Mesendoderm (in vitro differentiated cells): Measurements from ENCODE around the gene ADIPOR2.
"Not testable (repeated sequence)": the region's sequence is repeated elsewhere in the genome, so short reads cannot be mapped to it uniquely, and the experiment has no call there.

ENCODE experiments used
- DNase-seq: peaks from one replicate; pipeline ENCODE4 v3.0.0; 2013
- H2AK5ac ChIP-seq: 2 replicates; pipeline ENCODE4 v1.6.1; 2013; ENCODE audit warnings: low read length, inconsistent platforms
- H2BK120ac ChIP-seq: 2 replicates; pipeline ENCODE4 v1.6.1; 2013; ENCODE audit warnings: low read depth, mild to moderate bottlenecking, low read length, moderate library complexity, mixed read lengths
- H2BK15ac ChIP-seq: replicated peaks from 2 replicates; pipeline ENCODE4 v1.6.1; 2013; ENCODE audit warnings: low read depth, mild to moderate bottlenecking, moderate library complexity
- H2BK5ac ChIP-seq: 2 replicates; pipeline ENCODE4 v1.6.1; 2013; ENCODE audit warnings: low read length, inconsistent platforms
- H3K18ac ChIP-seq: 2 replicates; pipeline ENCODE4 v1.6.1; 2013; ENCODE audit warnings: mild to moderate bottlenecking, low read length, mixed read lengths
- H3K23ac ChIP-seq: one replicate; pipeline ENCODE4 v1.6.1; 2013; ENCODE audit warnings: low read length
- H3K27ac ChIP-seq: 2 replicates; pipeline ENCODE4 v1.5.1; 2013; ENCODE audit warnings: low read depth, mild to moderate bottlenecking, inconsistent platforms, low read length, moderate library complexity
- H3K27me3 ChIP-seq: 2 replicates; pipeline ENCODE4 v1.6.1; 2013; ENCODE audit warnings: low read length, control low read depth, mild to moderate bottlenecking, inconsistent platforms; ENCODE audit not compliant: insufficient read depth, poor library complexity
- H3K36me3 ChIP-seq: 2 replicates; pipeline ENCODE4 v1.6.1; 2013; ENCODE audit warnings: low read length, inconsistent platforms; ENCODE audit not compliant: control insufficient read depth, insufficient read depth
- H3K4ac ChIP-seq: one replicate; pipeline ENCODE4 v1.6.1; 2013; ENCODE audit warnings: low read depth, mild to moderate bottlenecking, low read length, moderate library complexity
- H3K4me1 ChIP-seq: 2 replicates; pipeline ENCODE4 v1.6.1; 2013; ENCODE audit warnings: low read depth, low read length, inconsistent platforms; ENCODE audit not compliant: control insufficient read depth
- H3K4me2 ChIP-seq: 2 replicates; pipeline ENCODE4 v1.6.1; 2013; ENCODE audit warnings: low read length
- H3K4me3 ChIP-seq: 2 replicates; pipeline ENCODE4 v1.5.1; 2013; ENCODE audit warnings: mild to moderate bottlenecking, low read length
- H3K56ac ChIP-seq: one replicate; pipeline ENCODE4 v1.6.1; 2013; ENCODE audit warnings: low read length
- H3K79me1 ChIP-seq: 2 replicates; pipeline ENCODE4 v1.6.1; 2013; ENCODE audit warnings: low read length, inconsistent platforms
- H3K79me2 ChIP-seq: 2 replicates; pipeline ENCODE4 v1.6.1; 2013; ENCODE audit warnings: mild to moderate bottlenecking, low read length; ENCODE audit not compliant: control insufficient read depth, insufficient read depth
- H3K9ac ChIP-seq: 2 replicates; pipeline ENCODE4 v1.6.1; 2013; ENCODE audit warnings: low read length, inconsistent platforms
- H4K5ac ChIP-seq: one replicate; pipeline ENCODE4 v1.6.1; 2013; ENCODE audit warnings: low read length
- H4K8ac ChIP-seq: one replicate; pipeline ENCODE4 v1.6.1; 2013; ENCODE audit warnings: low read depth, mild to moderate bottlenecking, control low read depth, low read length, moderate library complexity
- WGBS: extraction: QIAGEN DNeasy Blood & Tissue Kit; methylation state at CpG from one replicate; pipeline ENCODE4 v1.1.7; 2013; ENCODE audit warnings: low lambda C conversion rate, missing lambda C conversion rate; ENCODE audit not compliant: insufficient coverage; ENCODE audit errors: extremely low coverage; 5-methylcytosine and 5-hydroxymethylcytosine counted together

The ADIPOR2 gene

GRCh38 chr12:1710870-1711269 is 20.0 kb downstream of the ADIPOR2 start:
- not testable (repeated sequence) for H3K4ac ChIP-seq, H3K4me2 ChIP-seq, H3K9ac ChIP-seq, H3K23ac ChIP-seq, H3K4me1 ChIP-seq, H3K18ac ChIP-seq, H3K4me3 ChIP-seq, H3K27ac ChIP-seq, H2BK120ac ChIP-seq, H3K27me3 ChIP-seq, H2AK5ac ChIP-seq, H2BK5ac ChIP-seq, H2BK15ac ChIP-seq, H3K36me3 ChIP-seq, H4K5ac ChIP-seq, H3K56ac ChIP-seq, H4K8ac ChIP-seq
- H3K79me1 ChIP-seq, result peaks cover 14% of the 10 kb centered on the region
- WGBS, result no CpG with 5 or more reads among the region's 8 CpGs
- peak; percentile 61 for DNase-seq
- peaks cover 56% of the 10 kb centered on the region for H3K79me2 ChIP-seq

- WGBS, result no CpG with 5 or more reads among the region's 3 CpGs
- H4K8ac ChIP-seq, H2BK120ac ChIP-seq, H2BK5ac ChIP-seq, H2AK5ac ChIP-seq, H3K56ac ChIP-seq, H4K5ac ChIP-seq, H3K4me1 ChIP-seq, H3K27ac ChIP-seq, DNase-seq, H3K9ac ChIP-seq, H3K4me2 ChIP-seq, H3K23ac ChIP-seq, H2BK15ac ChIP-seq, H3K4me3 ChIP-seq, H3K4ac ChIP-seq, H3K27me3 ChIP-seq, H3K18ac ChIP-seq, H3K36me3 ChIP-seq: not testable (repeated sequence)
- H3K79me1 ChIP-seq, result peaks cover 15% of the 10 kb centered on the region
- H3K79me2 ChIP-seq, result peaks cover 55% of the 10 kb centered on the region
Measured at GRCh38 chr12:1711536-1712211, 20.8 kb downstream of the ADIPOR2 start.

GRCh38 chr12:1712305-1712704 is 21.4 kb downstream of the ADIPOR2 start:
- not testable (repeated sequence) for H2BK5ac ChIP-seq, H2AK5ac ChIP-seq, H2BK15ac ChIP-seq, H3K4me2 ChIP-seq, H3K23ac ChIP-seq, H4K8ac ChIP-seq, H3K56ac ChIP-seq, H3K4me1 ChIP-seq, H3K4ac ChIP-seq, H3K27ac ChIP-seq, DNase-seq, H3K9ac ChIP-seq, H3K27me3 ChIP-seq, H3K18ac ChIP-seq, H3K4me3 ChIP-seq, H4K5ac ChIP-seq, H2BK120ac ChIP-seq, H3K36me3 ChIP-seq
- H3K79me2 ChIP-seq, result peaks cover 52% of the 10 kb centered on the region
- peaks cover 13% of the 10 kb centered on the region for H3K79me1 ChIP-seq
- WGBS, result no CpG with 5 or more reads among the region's 5 CpGs

GRCh38 chr12:1712852-1713251 is 22.0 kb downstream of the ADIPOR2 start:
- WGBS, result no CpG with 5 or more reads among the region's 5 CpGs
- peaks cover 13% of the 10 kb centered on the region for H3K79me1 ChIP-seq

GRCh38 chr12:1713783-1714348 is 23.0 kb downstream of the ADIPOR2 start:
- H4K8ac ChIP-seq, H3K27ac ChIP-seq, H3K4me1 ChIP-seq, H2BK5ac ChIP-seq, H3K23ac ChIP-seq, H3K27me3 ChIP-seq, DNase-seq, H2AK5ac ChIP-seq, H3K9ac ChIP-seq, H3K36me3 ChIP-seq, H2BK120ac ChIP-seq, H3K56ac ChIP-seq, H3K4me2 ChIP-seq, H4K5ac ChIP-seq, H3K18ac ChIP-seq, H2BK15ac ChIP-seq, H3K4ac ChIP-seq, H3K4me3 ChIP-seq: not testable (repeated sequence)
- H3K79me2 ChIP-seq, result peaks cover 49% of the 10 kb centered on the region
- H3K79me1 ChIP-seq, result peaks cover 13% of the 10 kb centered on the region
- WGBS, result no CpG with 5 or more reads among the region's 14 CpGs

More at GRCh38 chr12:1712852-1713251, 22.0 kb downstream of the ADIPOR2 start:
- H3K79me2 ChIP-seq, result peaks cover 48% of the 10 kb centered on the region
- not testable (repeated sequence) for H3K23ac ChIP-seq, H2BK15ac ChIP-seq, H3K4me1 ChIP-seq, H3K4ac ChIP-seq, H3K9ac ChIP-seq, H2AK5ac ChIP-seq, H2BK5ac ChIP-seq, H3K4me3 ChIP-seq, H3K18ac ChIP-seq, H3K27me3 ChIP-seq, H4K5ac ChIP-seq, H3K36me3 ChIP-seq, H3K4me2 ChIP-seq, H2BK120ac ChIP-seq, H3K27ac ChIP-seq, H4K8ac ChIP-seq, H3K56ac ChIP-seq, DNase-seq
